CD4-positive, alpha-beta T cell (primary cell): ENCODE results near the gene C2CD2L. TPM values are rescaled to one million over a fixed set of nuclear protein-coding genes. Genes with fewer than 3 reads are reported as not detected.
"Not testable (repeated sequence)": the region's sequence is repeated elsewhere in the genome, so short reads cannot be mapped to it uniquely, and the experiment has no call there.

Experiments
- ATAC-seq: fragments of 200-7000 bp; cut with Tn5 transposase; one replicate; pipeline ENCODE4 v1.10.0; 2022; ENCODE audit warnings: mild to moderate bottlenecking; ENCODE audit not compliant: poor library complexity
- CTCF ChIA-PET: fragments of 350-600 bp; sonication (Branson Sonifier 250); formaldehyde crosslinking; loops from one replicate; lab custom pipeline; 2021; ENCODE audit warnings: antibody characterized with exemption, inconsistent platforms; lab: Charles Lee
- POLR2A ChIA-PET: fragments of 350-600 bp; sonication (Branson Sonifier 250); formaldehyde crosslinking; loops from one replicate; lab custom pipeline; 2021; ENCODE audit warnings: antibody characterized with exemption, inconsistent platforms; lab: Charles Lee
- DNase-seq, 14 experiments: peaks; one replicate each; pipeline ENCODE4 v3.0.0-alpha.2; 2013 to 2020; ENCODE audit warnings: mixed read lengths in 2 of 14
- H3K27ac ChIP-seq, 2 donors: one replicate each; pipeline versions ENCODE4 v1.5.1 to v1.7.0; 2013; ENCODE audit warnings: low read length in 2 of 2, low read depth in 1 of 2, mild to moderate bottlenecking in 1 of 2
- H3K27me3 ChIP-seq, 2 experiments: 1 replicate in 1 of 2; 2 replicates in 1 of 2; pipeline versions ENCODE4 v1.6.1 to v1.7.0; 2013; ENCODE audit warnings: low read length in 2 of 2, control low read depth in 1 of 2, mild to moderate bottlenecking in 1 of 2, moderate library complexity in 1 of 2; ENCODE audit not compliant: insufficient read depth in 2 of 2, control insufficient read depth in 1 of 2
- H3K36me3 ChIP-seq: one replicate; pipeline ENCODE4 v1.6.1; 2013; ENCODE audit warnings: low read length, control low read depth; ENCODE audit not compliant: insufficient read depth
- H3K4me1 ChIP-seq: one replicate; pipeline ENCODE4 v1.6.1; 2013; ENCODE audit warnings: low read length, control low read depth; ENCODE audit not compliant: insufficient read depth
- H3K4me3 ChIP-seq: one replicate; pipeline ENCODE4 v1.5.1; 2013; ENCODE audit warnings: mild to moderate bottlenecking, low read length, moderate library complexity
- H3K9me3 ChIP-seq, 2 experiments: 1 replicate in 1 of 2; 2 replicates in 1 of 2; pipeline versions ENCODE4 v1.6.1 to v1.7.0; 2013; ENCODE audit warnings: low read length in 2 of 2, mild to moderate bottlenecking in 2 of 2, control low read depth in 1 of 2, moderate library complexity in 1 of 2; ENCODE audit not compliant: control insufficient read depth in 1 of 2, insufficient read depth in 1 of 2
- H3K27ac Mint-ChIP-seq: one replicate; pipeline ENCODE4 v1.8.0; 2020; ENCODE audit warnings: mixed read lengths
- H3K27me3 Mint-ChIP-seq: one replicate; pipeline ENCODE4 v1.8.0; 2021; ENCODE audit warnings: mixed read lengths
- H3K36me3 Mint-ChIP-seq: one replicate; pipeline ENCODE4 v1.8.0; 2021; ENCODE audit warnings: low read depth, mixed read lengths
- H3K4me1 Mint-ChIP-seq: one replicate; pipeline ENCODE4 v1.8.0; 2021; ENCODE audit warnings: low read depth, mixed read lengths
- H3K4me3 Mint-ChIP-seq: one replicate; pipeline ENCODE4 v1.8.0; 2020; ENCODE audit warnings: mild to moderate bottlenecking, mixed read lengths
- H3K9me3 Mint-ChIP-seq: one replicate; pipeline ENCODE4 v1.8.0; 2020; ENCODE audit warnings: mixed read lengths
- intact Hi-C, 2 experiments: fragments of 100-400 bp; cut with DNase I in 1 of 2; cut with micrococcal nuclease in 1 of 2; formaldehyde crosslinking; loops; one replicate each; pipeline versions ENCODE4 v1.15.1 to v1.9.0; 2023 to 2025; cut with DNase I, micrococcal nuclease
- total RNA-seq, 174 experiments: library from RNA in 2 of 174; stranded (reverse) in 2 of 174; gene quantifications; one replicate each; pipeline ENCODE4 v1.2.3 and lab custom pipeline; 2021 to 2026
- TF ChIP-seq, protein P1 (sequence below): fragments of 200-600 bp; IDR thresholded peaks from one replicate; pipeline ENCODE4 v1.8.0; 2022; ENCODE audit warnings: antibody characterized with exemption, mild to moderate bottlenecking

Gene C2CD2L
- total RNA-seq, 2 experiments from 2014 or later: 16.0 to 16.2 TPM

- ChIA-PET POLR2A (no interaction called here), CTCF (no interaction called here)
- no peak overlapping the region for H3K4me3 Mint-ChIP-seq
- Histone ChIP-seq H3K36me3 (no peaks in the 10 kb centered on the region), H3K4me3 (no peak overlapping the region), H3K4me1 (no peaks in the 10 kb centered on the region), H3K27ac (no peak overlapping the region), H3K9me3 (no peaks in the 10 kb centered on the region), H3K27me3 (no peaks in the 10 kb centered on the region)
- H3K9me3 Mint-ChIP-seq: no peaks in the 10 kb centered on the region
- intact Hi-C loops: no loop called here
- H3K27ac Mint-ChIP-seq: no peak overlapping the region
- TF ChIP-seq, protein P1, sequence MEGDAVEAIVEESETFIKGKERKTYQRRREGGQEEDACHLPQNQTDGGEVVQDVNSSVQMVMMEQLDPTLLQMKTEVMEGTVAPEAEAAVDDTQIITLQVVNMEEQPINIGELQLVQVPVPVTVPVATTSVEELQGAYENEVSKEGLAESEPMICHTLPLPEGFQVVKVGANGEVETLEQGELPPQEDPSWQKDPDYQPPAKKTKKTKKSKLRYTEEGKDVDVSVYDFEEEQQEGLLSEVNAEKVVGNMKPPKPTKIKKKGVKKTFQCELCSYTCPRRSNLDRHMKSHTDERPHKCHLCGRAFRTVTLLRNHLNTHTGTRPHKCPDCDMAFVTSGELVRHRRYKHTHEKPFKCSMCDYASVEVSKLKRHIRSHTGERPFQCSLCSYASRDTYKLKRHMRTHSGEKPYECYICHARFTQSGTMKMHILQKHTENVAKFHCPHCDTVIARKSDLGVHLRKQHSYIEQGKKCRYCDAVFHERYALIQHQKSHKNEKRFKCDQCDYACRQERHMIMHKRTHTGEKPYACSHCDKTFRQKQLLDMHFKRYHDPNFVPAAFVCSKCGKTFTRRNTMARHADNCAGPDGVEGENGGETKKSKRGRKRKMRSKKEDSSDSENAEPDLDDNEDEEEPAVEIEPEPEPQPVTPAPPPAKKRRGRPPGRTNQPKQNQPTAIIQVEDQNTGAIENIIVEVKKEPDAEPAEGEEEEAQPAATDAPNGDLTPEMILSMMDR: no peak
- no peaks in the 10 kb centered on the region for H3K36me3 Mint-ChIP-seq
- DNase-seq (no peak), ATAC-seq (no peak)
- no peaks in the 10 kb centered on the region for H3K27me3 Mint-ChIP-seq
- no peaks in the 10 kb centered on the region for H3K4me1 Mint-ChIP-seq
Measured at GRCh38 chr11:119161871-119162270, 54.7 kb downstream of the C2CD2L start.

GRCh38 chr11:119166368-119167076 is 59.4 kb downstream of the C2CD2L start:
- Mint-ChIP-seq H3K27me3 (no peaks in the 10 kb centered on the region), H3K4me1 (peaks cover 6% of the 10 kb centered on the region), H3K9me3 (no peaks in the 10 kb centered on the region), H3K36me3 (no peaks in the 10 kb centered on the region), H3K27ac (no peak overlapping the region), H3K4me3 (peak overlapping the region; percentile 30)
- CTCF ChIA-PET: no interaction called here
- Histone ChIP-seq H3K4me3 (no peak overlapping the region), H3K27me3 (no peaks in the 10 kb centered on the region), H3K27ac (no peak overlapping the region), H3K36me3 (no peaks in the 10 kb centered on the region), H3K4me1 (peaks cover 15% of the 10 kb centered on the region), H3K9me3 (no peaks in the 10 kb centered on the region)
- TF ChIP-seq, protein P1: no peak
- POLR2A ChIA-PET: no interaction called here
- ATAC-seq (no peak), DNase-seq (no peak)
- intact Hi-C loops: loop anchor here in 1 of 2 experiments (5.0 kb wide), 1 partner anchor 44 kb away; the partner anchor contains the start of gene HINFP

- DNase-seq, H3K4me3 Mint-ChIP-seq, H3K27me3 Mint-ChIP-seq, CTCF ChIA-PET, H3K27me3 ChIP-seq, H3K36me3 Mint-ChIP-seq, H3K36me3 ChIP-seq, H3K9me3 Mint-ChIP-seq, H3K4me3 ChIP-seq, POLR2A ChIA-PET, H3K27ac Mint-ChIP-seq, H3K4me1 Mint-ChIP-seq, H3K9me3 ChIP-seq, ATAC-seq, H3K27ac ChIP-seq: not testable (repeated sequence)
- H3K4me1 ChIP-seq: peaks cover 15% of the 10 kb centered on the region
- intact Hi-C loops: loop anchor here in 1 of 2 experiments (5.0 kb wide), 1 partner anchor 45 kb away; the partner anchor contains the start of gene HINFP
Measured at GRCh38 chr11:119167077-119167458, 59.9 kb downstream of the C2CD2L start.
